GM10266 (cell line): Measurements from ENCODE around the gene CLEC4E.
"Not testable (repeated sequence)": the region's sequence is repeated elsewhere in the genome, so short reads cannot be mapped to it uniquely, and the experiment has no call there.

Experiments used
- DNase-seq: peaks from one replicate; pipeline ENCODE4 v3.0.0; 2012; ENCODE audit errors: extremely low spot score
- TF ChIP-seq, protein P1 (sequence below): IDR thresholded peaks from 2 replicates; pipeline ENCODE4 v1.5.1; 2012; ENCODE audit warnings: mild to moderate bottlenecking, low read depth; ENCODE audit not compliant: control insufficient read depth, insufficient read depth; ENCODE audit errors: missing control alignments

CLEC4E gene

DNA sequence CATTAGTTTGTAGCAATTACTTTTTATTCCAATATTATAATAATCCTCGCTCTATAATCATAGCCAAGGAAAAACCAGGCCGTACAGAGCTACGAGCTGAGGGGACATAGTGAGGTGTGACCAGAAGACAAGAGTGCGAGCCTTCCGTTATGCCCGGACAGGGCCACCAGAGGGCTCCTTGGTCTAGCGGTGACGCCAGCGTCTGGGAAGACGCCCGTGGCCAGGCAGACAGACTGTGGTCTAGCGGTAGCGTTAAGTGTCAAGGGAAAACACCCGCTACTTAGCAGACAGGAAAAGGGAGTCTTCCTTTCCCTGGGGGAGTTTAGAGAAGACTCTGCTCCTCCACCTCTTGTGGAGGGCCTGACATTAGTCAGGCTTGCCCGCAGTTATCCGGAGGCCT lies 2.9 kb downstream of the CLEC4E start:
- DNase-seq = not testable (repeated sequence)
- TF ChIP-seq, protein P1, sequence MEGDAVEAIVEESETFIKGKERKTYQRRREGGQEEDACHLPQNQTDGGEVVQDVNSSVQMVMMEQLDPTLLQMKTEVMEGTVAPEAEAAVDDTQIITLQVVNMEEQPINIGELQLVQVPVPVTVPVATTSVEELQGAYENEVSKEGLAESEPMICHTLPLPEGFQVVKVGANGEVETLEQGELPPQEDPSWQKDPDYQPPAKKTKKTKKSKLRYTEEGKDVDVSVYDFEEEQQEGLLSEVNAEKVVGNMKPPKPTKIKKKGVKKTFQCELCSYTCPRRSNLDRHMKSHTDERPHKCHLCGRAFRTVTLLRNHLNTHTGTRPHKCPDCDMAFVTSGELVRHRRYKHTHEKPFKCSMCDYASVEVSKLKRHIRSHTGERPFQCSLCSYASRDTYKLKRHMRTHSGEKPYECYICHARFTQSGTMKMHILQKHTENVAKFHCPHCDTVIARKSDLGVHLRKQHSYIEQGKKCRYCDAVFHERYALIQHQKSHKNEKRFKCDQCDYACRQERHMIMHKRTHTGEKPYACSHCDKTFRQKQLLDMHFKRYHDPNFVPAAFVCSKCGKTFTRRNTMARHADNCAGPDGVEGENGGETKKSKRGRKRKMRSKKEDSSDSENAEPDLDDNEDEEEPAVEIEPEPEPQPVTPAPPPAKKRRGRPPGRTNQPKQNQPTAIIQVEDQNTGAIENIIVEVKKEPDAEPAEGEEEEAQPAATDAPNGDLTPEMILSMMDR = peak; percentile 32

DNA sequence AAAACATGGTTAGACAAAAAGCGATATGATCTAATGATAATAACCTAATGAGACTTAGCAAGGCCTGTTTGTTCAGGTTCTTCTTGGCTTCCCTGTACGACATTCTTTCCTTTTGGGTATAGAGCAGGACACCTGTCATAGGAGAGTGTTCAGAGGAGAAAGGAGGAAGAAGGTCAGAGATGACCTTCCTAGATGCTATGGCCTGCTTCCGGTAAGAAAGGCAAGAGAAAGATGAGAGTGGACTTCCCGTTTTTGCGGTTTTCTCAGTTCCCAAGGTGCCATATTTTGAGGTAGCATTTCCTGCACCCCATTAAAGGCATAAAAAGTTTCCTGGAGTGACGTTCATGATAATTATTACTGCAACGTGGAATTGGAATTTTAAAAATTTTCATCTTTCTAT lies 8.7 kb downstream of the CLEC4E start:
- TF ChIP-seq, protein P1 = no peak

DNA sequence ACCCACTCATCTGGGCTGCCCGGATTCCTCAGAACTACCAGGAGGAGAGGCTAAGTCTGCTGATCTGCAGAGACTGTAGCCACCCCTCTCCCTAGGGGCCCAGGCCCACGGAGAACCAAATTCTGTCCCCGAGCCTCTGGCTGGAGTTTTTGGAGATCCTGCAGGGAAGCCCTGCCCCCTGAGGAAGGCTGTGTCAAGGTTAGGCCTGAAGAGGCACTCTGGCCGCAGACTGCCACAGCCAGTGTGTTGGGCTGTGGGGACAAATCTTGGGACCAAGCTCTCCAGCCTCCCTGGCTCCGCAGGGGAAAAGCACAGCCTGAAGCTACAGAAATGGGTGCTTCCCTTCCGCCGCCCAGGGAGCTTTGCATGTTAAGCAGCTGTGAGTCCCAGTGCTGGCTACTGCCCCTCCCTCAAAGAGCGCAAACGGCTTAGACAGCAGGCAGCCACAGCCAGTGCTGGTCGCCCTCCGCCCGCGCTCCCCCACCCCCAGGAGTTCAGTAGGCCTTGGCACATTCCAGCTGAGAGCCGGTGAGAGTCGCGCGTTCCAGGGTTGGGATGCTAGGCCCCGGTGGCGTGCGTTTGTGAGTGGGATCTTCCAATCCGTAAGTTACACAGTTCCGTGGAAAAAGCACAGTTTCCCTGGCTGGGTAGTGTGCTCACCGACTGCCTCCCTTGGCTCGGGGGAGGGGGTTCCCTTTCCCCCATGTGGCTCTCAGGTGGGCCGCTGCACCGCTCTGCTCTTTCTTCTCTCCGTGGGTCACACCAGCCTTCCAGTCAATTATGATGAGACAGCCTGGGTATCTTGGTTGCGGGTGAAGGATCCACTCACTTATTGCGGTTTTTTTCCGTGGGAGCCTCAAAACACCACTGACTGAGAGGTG lies 13.2 kb downstream of the CLEC4E start:
- TF ChIP-seq, protein P1 = no peak
- no peak for DNase-seq

More for the DNA sequence above, 8.7 kb downstream of the CLEC4E start:
- no peak for DNase-seq

DNA sequence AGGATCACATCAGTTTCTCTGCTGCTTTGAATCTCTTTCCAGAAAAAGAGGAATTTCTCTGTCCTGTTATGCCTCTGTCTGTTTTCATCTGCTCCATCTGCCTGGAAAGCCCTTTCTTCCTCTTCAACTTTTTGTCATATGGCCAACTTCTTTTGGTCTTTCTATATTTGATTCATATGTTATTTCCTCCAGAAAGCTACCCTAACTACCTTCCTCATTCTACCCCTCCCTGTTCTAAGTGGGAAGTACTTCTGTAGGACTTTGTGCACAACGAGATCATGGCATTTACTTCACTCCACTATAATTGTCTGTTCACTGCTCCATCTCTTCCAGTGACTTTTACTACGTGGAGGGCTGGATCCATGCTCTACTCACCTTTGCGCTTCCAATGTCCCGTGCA lies 21.5 kb downstream of the CLEC4E start:
- no peak for DNase-seq
- TF ChIP-seq, protein P1 = no peak

DNA sequence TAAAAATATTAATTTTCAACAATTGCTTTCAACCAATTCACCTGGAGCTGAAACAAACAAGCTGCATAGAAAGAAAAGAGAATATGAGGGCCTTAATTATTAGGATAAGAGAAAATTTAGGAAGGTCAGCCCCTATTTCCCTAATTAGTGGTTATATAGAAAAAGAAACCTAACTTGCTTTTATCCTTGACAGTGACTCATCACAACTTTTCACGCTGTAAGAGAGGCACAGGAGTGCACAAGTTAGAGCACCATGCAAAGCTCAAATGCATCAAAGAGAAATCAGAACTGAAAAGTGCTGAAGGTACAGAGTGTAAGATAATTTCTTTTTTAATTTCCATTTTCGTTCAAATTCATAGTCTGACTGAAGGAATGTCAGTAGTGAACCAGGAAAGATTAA lies 22.7 kb downstream of the CLEC4E start:
- TF ChIP-seq, protein P1 = no peak
- no peak for DNase-seq

DNA sequence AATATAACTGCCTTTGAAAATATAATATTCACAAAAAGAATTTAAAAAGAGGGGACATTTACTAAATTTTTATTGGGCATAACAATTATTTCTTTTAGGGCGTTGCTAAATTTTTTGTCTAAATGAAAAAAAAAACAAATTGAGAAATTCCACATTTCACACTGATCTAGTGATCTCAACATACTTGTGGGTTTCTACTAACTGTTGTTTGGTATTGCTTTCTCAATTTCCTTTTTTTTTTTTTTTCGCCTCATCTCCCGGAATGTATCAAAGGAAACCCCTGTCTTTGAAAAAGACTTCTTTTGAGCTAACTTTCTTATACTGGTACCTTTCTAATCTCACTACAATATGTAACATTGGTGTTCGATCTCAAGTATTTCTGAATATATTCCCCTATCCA lies 27.4 kb downstream of the CLEC4E start, which contains the start of gene CLEC4D:
Gene CLEC4D, plus strand, starts transcription at position 248 of the 400 bp plus-strand sequence. CDS start 230 bp downstream, outside the sequence.
- TF ChIP-seq, protein P1 = no peak
- DNase-seq = no peak
